ENCODE measurements around the gene CFTR. TPM values are rescaled to one million over a fixed set of nuclear protein-coding genes. Genes with fewer than 3 reads are reported as not detected.

The CFTR gene
- total and polyA plus RNA-seq, 9 of the 15 experiments (the other 6 are each of a cell fraction or from before 2014, with no cell fraction given), result 0.20 TPM; not detected in 8

DNA sequence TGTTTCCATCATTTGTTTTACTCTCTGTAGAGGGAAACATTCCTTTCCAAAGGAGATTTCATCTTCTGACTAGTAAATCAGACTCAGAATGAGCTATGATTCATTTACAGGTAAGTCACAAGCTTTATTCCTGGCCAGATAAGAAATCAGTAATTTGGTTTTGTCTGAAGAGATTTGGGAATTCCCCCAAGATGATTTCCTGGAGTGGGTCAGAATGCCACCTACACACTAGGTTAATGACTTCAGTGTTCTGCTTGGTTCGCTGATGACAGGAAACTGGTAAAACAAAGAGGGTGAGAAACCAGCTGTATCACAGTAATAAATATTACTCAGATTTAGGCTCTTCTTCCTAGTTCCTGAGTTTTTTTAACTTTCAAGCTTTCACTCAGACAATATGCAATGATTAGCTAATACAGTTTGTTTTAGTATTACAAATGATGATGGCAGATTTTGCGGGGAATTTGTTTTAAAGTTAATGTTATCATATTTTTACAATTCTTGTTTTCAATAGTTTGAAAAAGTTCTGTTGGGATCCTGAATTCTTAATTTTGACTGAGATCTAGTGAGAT is 44.3 kb upstream of the CFTR start:
- FAIRE-seq, result no peak
- TF ChIP-seq ZBED1 (IDR thresholded peaks at IDR 0.05) (no peak), TAF15 (IDR thresholded peaks at IDR 0.05; ENCODE audit: low read depth, low read length) (no peak), ZNF445 (CRISPR knock-in tag; IDR thresholded peaks at IDR 0.05; ENCODE audit: low read depth) (no peak), ZNF316 (IDR thresholded peaks at IDR 0.05) (no peak), HINFP (tag; conservative IDR thresholded peaks at IDR 0.05; ENCODE audit: low read depth) (no peak), NBN (IDR thresholded peaks at IDR 0.05; ENCODE audit: low read depth) (no peak), FOXM1 (IDR thresholded peaks at IDR 0.05; ENCODE audit: low read depth) (no peak), FOXM1 (CRISPR knock-in tag; IDR thresholded peaks at IDR 0.05; ENCODE audit: low read depth) (no peak), PHF21A (IDR thresholded peaks at IDR 0.05; ENCODE audit: borderline replicate concordance, low read depth) (no peak), EZH2 (IDR thresholded peaks at IDR 0.05; ENCODE audit: borderline replicate concordance, low read depth, low read length) (no peak), JUND (IDR thresholded peaks at IDR 0.05; ENCODE audit: borderline replicate concordance, low read depth, low read length) (no peak), JUND (tag; IDR thresholded peaks at IDR 0.05; ENCODE audit: borderline replicate concordance, low read depth, low read length) (no peak), TRIM24 (IDR thresholded peaks at IDR 0.05) (no peak), GATAD2B (IDR thresholded peaks at IDR 0.05; ENCODE audit: borderline replicate concordance) (no peak), TFAM (CRISPR knock-in tag; conservative IDR thresholded peaks at IDR 0.05) (no peak), ELK1 (CRISPR knock-in tag; IDR thresholded peaks at IDR 0.05) (no peak), CBX1 (IDR thresholded peaks at IDR 0.05; ENCODE audit: low read depth) (no peak), ARNT (IDR thresholded peaks at IDR 0.05) (no peak), BRF1 (IDR thresholded peaks at IDR 0.05; ENCODE audit: borderline replicate concordance, extremely low read depth, insufficient read length) (no peak), ZNF23 (CRISPR knock-in tag; IDR thresholded peaks at IDR 0.05) (no peak)
- TF ChIP-seq, protein P1, sequence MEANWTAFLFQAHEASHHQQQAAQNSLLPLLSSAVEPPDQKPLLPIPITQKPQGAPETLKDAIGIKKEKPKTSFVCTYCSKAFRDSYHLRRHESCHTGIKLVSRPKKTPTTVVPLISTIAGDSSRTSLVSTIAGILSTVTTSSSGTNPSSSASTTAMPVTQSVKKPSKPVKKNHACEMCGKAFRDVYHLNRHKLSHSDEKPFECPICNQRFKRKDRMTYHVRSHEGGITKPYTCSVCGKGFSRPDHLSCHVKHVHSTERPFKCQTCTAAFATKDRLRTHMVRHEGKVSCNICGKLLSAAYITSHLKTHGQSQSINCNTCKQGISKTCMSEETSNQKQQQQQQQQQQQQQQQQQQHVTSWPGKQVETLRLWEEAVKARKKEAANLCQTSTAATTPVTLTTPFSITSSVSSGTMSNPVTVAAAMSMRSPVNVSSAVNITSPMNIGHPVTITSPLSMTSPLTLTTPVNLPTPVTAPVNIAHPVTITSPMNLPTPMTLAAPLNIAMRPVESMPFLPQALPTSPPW (CRISPR knock-in tag; IDR thresholded peaks at IDR 0.05), result no peak
- BruUV-seq (replicated peaks), result no TSS peak
- ChIA-PET CTCF (ENCODE audit: low intra/inter-chr PET ratio) (no interaction called here), POLR2A (interaction anchor here (1.1 kb wide), 1 partner anchor 13 kb away, joined by 3 read pairs; no protein-coding TSS in a partner anchor)
- Histone ChIP-seq H3K4me2 (ENCODE audit: insufficient read depth, low read length) (no peak overlapping the region), H3K27ac (ENCODE audit: extremely low read depth, low read depth, low read length) (no peak overlapping the region), H3K4me3 (no peak overlapping the region), H3K9me1 (ENCODE audit: control insufficient read depth, insufficient read depth, low read length) (no peaks in the 10 kb centered on the region), H4K20me1 (replicated peaks; ENCODE audit: control insufficient read depth, insufficient read depth, low read length) (no peaks in the 10 kb centered on the region), H2AFZ (ENCODE audit: low read depth, low read length) (no peak overlapping the region), H3K9ac (ENCODE audit: insufficient read depth in 1 of 2, low read depth in 2 of 2, low read length in 2 of 2) (no peak overlapping the region), H3K9me3 (replicated peaks; ENCODE audit: control insufficient read depth, insufficient read depth, low read depth, low read length) (no peaks in the 10 kb centered on the region), H3K27me3 (ENCODE audit: control insufficient read depth in 2 of 2, insufficient read depth in 2 of 2, low read length in 2 of 2) (no peaks in the 10 kb centered on the region), H3K4me1 (replicated peaks in 1 of 2; ENCODE audit: control insufficient read depth in 2 of 2, insufficient read depth in 2 of 2, low read length in 2 of 2) (no peaks in the 10 kb centered on the region), H3K36me3 (ENCODE audit: control insufficient read depth, insufficient read depth, low read length) (no peaks in the 10 kb centered on the region), H3K79me2 (ENCODE audit: control insufficient read depth, insufficient read depth, low read length) (no peaks in the 10 kb centered on the region)
- in situ Hi-C loops (cut with MboI) (no loop called here), intact Hi-C loops (cut with micrococcal nuclease) (no loop called here)
- ATAC-seq, result no peak
- 0% methylated on average over 2 of the region's 2 CpGs for WGBS (ENCODE audit: insufficient coverage, low coverage, missing lambda C conversion rate)
- DNase-seq (ENCODE audit: extremely low read depth in 1 of 4, low spot score in 3 of 4), result no peak
